GM23338 (cell line): ENCODE measurements around the gene ANKLE2.

ENCODE experiments used
- CREB1 ChIP-seq: fragments of 250-450 bp; sonication (Bioruptor Pico); IDR thresholded peaks from 2 replicates; pipeline ENCODE4 v1.5.0; 2020; ENCODE audit warnings: low read depth, mild to moderate bottlenecking, moderate library complexity
- CTCF ChIP-seq, 2 experiments: fragments of 200-600 bp in 1 of 2; sonication (generic) in 1 of 2; conservative IDR thresholded peaks; 2 replicates each; pipeline versions ENCODE4 v1.5.1 to v1.6.1; 2016 to 2017; ENCODE audit warnings: antibody characterized with exemption in 2 of 2, low read depth in 2 of 2, mild to moderate bottlenecking in 2 of 2, moderate library complexity in 1 of 2
- ETS1 ChIP-seq: IDR thresholded peaks from 2 replicates; pipeline ENCODE4 v1.6.1; 2016; ENCODE audit warnings: antibody characterized with exemption
- EZH2 ChIP-seq: fragments of 200-600 bp; sonication (generic); IDR thresholded peaks from one replicate; pipeline ENCODE4 v1.8.0; 2017; ENCODE audit warnings: antibody characterized with exemption, mild to moderate bottlenecking, low read depth; ENCODE audit not compliant: unreplicated experiment
- JUNB ChIP-seq: IDR thresholded peaks from one replicate; pipeline ENCODE4 v1.6.1; 2016; ENCODE audit warnings: antibody characterized with exemption; ENCODE audit not compliant: unreplicated experiment
- POLR2AphosphoS5 ChIP-seq: IDR thresholded peaks from 2 replicates; pipeline ENCODE4 v1.6.1; 2016; ENCODE audit warnings: antibody characterized with exemption, low read depth
- REST ChIP-seq: IDR thresholded peaks from one replicate; pipeline ENCODE4 v1.6.1; 2018; ENCODE audit warnings: antibody characterized with exemption; ENCODE audit not compliant: unreplicated experiment
- ZNF114 ChIP-seq: fragments of 250-450 bp; sonication (Bioruptor Pico); IDR thresholded peaks from 2 replicates; pipeline ENCODE4 v1.5.0; 2020; ENCODE audit warnings: mild to moderate bottlenecking, moderate library complexity
- ZNF331 ChIP-seq: fragments of 250-450 bp; sonication (Bioruptor Pico); IDR thresholded peaks from 2 replicates; pipeline ENCODE4 v1.5.0; 2020; ENCODE audit warnings: low read depth, mild to moderate bottlenecking, moderate library complexity

GRCh38 chr12:132736913-132737312 is 24.7 kb downstream of the ANKLE2 start:
- TF ChIP-seq REST (no peak), CTCF (conservative IDR thresholded peaks at IDR 0.05; ENCODE audit: low read depth in 2 of 2) (no peak), EZH2 (no peak), ETS1 (no peak), POLR2AphosphoS5 (no peak), ZNF331 (no peak), ZNF114 (CRISPR knock-in tag) (no peak), CREB1 (CRISPR knock-in tag) (no peak), JUNB (no peak)
